ENCODE measurements around the gene ZFP3.

The ZFP3 gene

DNA sequence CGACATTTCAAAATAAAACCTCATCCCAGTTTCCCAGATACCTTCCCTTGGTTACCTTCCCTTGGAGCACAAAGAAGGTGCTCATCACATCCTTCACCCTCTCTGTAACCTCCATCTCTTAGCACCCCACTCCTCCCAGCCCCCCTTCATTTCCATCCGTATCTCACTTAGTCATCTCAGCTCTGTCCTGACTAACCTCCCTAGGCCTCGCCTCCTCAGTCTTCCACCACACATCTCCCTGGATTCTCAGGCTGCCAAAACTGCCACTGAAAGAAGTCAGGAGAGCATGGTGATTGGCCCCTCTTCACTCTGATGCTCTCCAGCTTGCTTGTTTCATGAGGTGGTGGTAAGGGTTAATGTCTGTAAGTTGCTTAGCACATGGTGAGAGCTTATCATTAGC is 2.3 kb downstream of the ZFP3 start:
- no peak for DNase-seq (ENCODE audit: extremely low read depth, low read depth)
- TF ChIP-seq CTCF (IDR thresholded peaks at IDR 0.05; ENCODE audit: low read depth, low read length), result no peak

GRCh38 chr17:5092218-5093010 is 14.1 kb downstream of the ZFP3 start:
- TF ChIP-seq CTCF (IDR thresholded peaks at IDR 0.05; ENCODE audit: low read depth, low read length), result no peak
- DNase-seq (ENCODE audit: extremely low read depth, low read depth), result no peak

DNA sequence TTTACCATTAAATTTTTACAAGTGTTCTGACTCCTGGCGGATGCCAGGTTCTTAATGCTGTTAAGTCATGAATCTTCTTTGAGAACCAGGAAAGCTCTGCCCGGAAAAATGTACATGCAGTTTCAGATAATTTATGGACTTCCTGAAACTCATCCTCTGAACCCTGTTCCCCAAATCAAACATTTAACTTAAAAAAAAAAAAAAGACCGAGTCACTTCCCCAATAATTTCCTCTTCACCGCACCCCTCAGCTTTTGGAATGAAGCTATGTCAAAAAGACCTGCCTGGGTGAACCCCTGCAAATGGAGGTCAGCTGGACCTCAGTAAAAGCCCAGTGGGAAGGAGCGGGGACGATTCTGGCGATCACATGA is 18.4 kb downstream of the ZFP3 start:
- TF ChIP-seq CTCF (IDR thresholded peaks at IDR 0.05; ENCODE audit: low read depth, low read length), result no peak
- no peak for DNase-seq (ENCODE audit: extremely low read depth, low read depth)

- DNase-seq (ENCODE audit: extremely low read depth, low read depth), result no peak
- TF ChIP-seq CTCF (IDR thresholded peaks at IDR 0.05; ENCODE audit: low read depth, low read length), result no peak
These were observed 19.0 kb downstream of the ZFP3 start for GRCh38 chr17:5097101-5097834.

DNA sequence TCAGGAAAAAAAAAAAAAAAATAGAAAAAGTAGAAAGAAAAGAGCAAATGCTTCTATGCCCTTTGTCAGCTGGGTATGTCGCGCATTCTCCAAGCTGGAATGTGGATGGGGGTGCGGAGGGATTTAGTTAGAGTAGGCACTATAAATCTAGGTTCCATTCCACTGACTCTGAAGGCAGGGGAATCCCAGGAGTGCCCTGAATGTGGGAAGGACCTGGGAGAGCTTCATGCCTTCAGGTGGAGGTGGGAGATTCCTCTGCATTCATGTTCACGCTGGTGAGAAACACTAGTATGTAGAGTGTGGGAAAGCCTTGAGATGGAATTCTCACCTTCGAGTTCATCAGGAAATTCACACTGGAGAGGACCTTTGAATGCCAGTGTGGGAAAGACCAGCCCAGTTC is 21.0 kb downstream of the ZFP3 start:
- no peak for TF ChIP-seq CTCF (IDR thresholded peaks at IDR 0.05; ENCODE audit: low read depth, low read length)
- no peak for DNase-seq (ENCODE audit: extremely low read depth, low read depth)

- no peak for DNase-seq (ENCODE audit: extremely low read depth, low read depth)
- no peak for TF ChIP-seq CTCF (IDR thresholded peaks at IDR 0.05; ENCODE audit: low read depth, low read length)
These were observed 22.6 kb downstream of the ZFP3 start for GRCh38 chr17:5100832-5101231.

- no peak for DNase-seq (ENCODE audit: extremely low read depth, low read depth)
- no peak for TF ChIP-seq CTCF (IDR thresholded peaks at IDR 0.05; ENCODE audit: low read depth, low read length)
These were observed 32.5 kb downstream of the ZFP3 start for GRCh38 chr17:5110816-5111215.

All from AG09319 (cell line).